Erythroblast (primary cell): ENCODE data around the gene NTSR1.

Experiments used
- GATA1 ChIP-seq: IDR thresholded peaks from 2 replicates; pipeline ENCODE4 v1.6.1; 2011; ENCODE audit warnings: low read depth, mild to moderate bottlenecking, control low read depth, low read length, moderate library complexity
- POLR2A ChIP-seq: IDR thresholded peaks from 2 replicates; pipeline ENCODE4 v1.6.1; 2011; ENCODE audit warnings: mild to moderate bottlenecking, low read length

DNA sequence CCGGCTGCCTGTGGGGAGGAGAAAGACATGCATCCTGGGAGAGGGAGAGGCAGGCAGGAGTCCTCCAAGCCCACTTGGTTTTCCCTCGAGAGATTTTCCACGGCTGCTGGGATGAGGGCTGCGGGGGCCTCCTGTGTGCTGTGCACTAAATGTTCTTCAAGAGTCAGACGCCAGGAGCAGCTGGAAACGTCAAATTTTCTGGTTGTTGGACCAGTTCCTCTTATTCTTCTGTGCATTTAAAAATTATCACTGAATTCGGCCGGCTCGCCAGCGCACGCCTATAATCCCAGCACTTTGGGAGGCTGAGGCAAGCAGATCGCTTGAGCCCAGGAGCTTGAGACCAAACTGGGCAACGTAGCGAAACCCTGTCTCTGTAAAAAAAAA lies 32.8 kb upstream of the NTSR1 start:
- TF ChIP-seq POLR2A = no peak
- no peak for TF ChIP-seq GATA1
